HG02938 (cell line): Measurements from ENCODE around the gene MPDZ.

Experiments used
- ATAC-seq: cut with Tn5 transposase; IDR thresholded peaks from one replicate; pipeline ENCODE4 v1.9.1; 2021; ENCODE audit warnings: mild to moderate bottlenecking, moderate library complexity; ENCODE audit not compliant: unreplicated experiment

The MPDZ gene

GRCh38 chr9:13140843-13141592 is 138.5 kb downstream of the MPDZ start:
- ATAC-seq = no peak

GRCh38 chr9:13139641-13140171 is 139.8 kb downstream of the MPDZ start:
- ATAC-seq = no peak

GRCh38 chr9:13137426-13137825 is 142.1 kb downstream of the MPDZ start:
- no peak for ATAC-seq

GRCh38 chr9:13131991-13132390 is 147.5 kb downstream of the MPDZ start:
- no peak for ATAC-seq

GRCh38 chr9:13131416-13131815 is 148.1 kb downstream of the MPDZ start:
- no peak for ATAC-seq

GRCh38 chr9:13128266-13128860 is 151.1 kb downstream of the MPDZ start:
- ATAC-seq = no peak

- no peak for ATAC-seq
These were observed 152.4 kb downstream of the MPDZ start for GRCh38 chr9:13127131-13127530.

- no peak for ATAC-seq
These were observed 154.2 kb downstream of the MPDZ start for GRCh38 chr9:13125261-13125660.

GRCh38 chr9:13122756-13123369 is 156.6 kb downstream of the MPDZ start:
- ATAC-seq = no peak

GRCh38 chr9:13118313-13118712 is 161.2 kb downstream of the MPDZ start:
- no peak for ATAC-seq

GRCh38 chr9:13116292-13116691 is 163.2 kb downstream of the MPDZ start:
- no peak for ATAC-seq

GRCh38 chr9:13113751-13114150 is 165.7 kb downstream of the MPDZ start:
- ATAC-seq = no peak

GRCh38 chr9:13113216-13113615 is 166.3 kb downstream of the MPDZ start:
- ATAC-seq = no peak

GRCh38 chr9:13111778-13112177 is 167.7 kb downstream of the MPDZ start:
- ATAC-seq = no peak

- no peak for ATAC-seq
These were observed 168.6 kb downstream of the MPDZ start for GRCh38 chr9:13110766-13111417.

- no peak for ATAC-seq
These were observed 169.7 kb downstream of the MPDZ start for GRCh38 chr9:13109781-13110180.

- ATAC-seq = no peak
These were observed 172.5 kb downstream of the MPDZ start for GRCh38 chr9:13107008-13107407.

- ATAC-seq = no peak
These were observed 178.4 kb downstream of the MPDZ start for GRCh38 chr9:13100914-13101572.

GRCh38 chr9:13095056-13095455 is 184.4 kb downstream of the MPDZ start:
- no peak for ATAC-seq

- ATAC-seq = no peak
These were observed 188.9 kb downstream of the MPDZ start for GRCh38 chr9:13090628-13091027.

GRCh38 chr9:13089666-13090065 is 189.8 kb downstream of the MPDZ start:
- no peak for ATAC-seq
